ENCODE data around the gene ADAT1.

ADAT1 gene

GRCh38 chr16:75575958-75576357 lies 47.1 kb downstream of the ADAT1 start:
- DNase-seq (ENCODE audit: low read depth), result no peak

DNA sequence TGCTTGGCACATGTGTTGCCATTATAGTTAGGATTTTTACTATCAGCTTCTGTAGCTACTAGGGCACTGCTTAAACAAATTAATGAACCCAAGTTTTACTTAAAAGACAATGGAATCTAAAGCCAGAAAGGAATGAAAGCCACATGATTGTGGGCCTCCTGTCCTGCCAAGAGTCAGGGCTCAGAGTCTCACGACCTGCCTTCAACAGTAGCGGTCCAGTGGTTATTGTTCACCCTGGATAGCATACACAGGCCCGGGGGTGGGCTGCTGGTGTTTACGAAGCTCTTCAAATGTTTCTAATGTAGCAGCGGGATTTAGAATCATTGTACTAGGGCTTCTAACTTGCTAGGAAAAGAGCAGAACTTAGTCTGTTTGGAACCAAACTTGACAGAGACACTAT lies 49.1 kb downstream of the ADAT1 start:
- no peak for DNase-seq (ENCODE audit: low read depth)

DNA sequence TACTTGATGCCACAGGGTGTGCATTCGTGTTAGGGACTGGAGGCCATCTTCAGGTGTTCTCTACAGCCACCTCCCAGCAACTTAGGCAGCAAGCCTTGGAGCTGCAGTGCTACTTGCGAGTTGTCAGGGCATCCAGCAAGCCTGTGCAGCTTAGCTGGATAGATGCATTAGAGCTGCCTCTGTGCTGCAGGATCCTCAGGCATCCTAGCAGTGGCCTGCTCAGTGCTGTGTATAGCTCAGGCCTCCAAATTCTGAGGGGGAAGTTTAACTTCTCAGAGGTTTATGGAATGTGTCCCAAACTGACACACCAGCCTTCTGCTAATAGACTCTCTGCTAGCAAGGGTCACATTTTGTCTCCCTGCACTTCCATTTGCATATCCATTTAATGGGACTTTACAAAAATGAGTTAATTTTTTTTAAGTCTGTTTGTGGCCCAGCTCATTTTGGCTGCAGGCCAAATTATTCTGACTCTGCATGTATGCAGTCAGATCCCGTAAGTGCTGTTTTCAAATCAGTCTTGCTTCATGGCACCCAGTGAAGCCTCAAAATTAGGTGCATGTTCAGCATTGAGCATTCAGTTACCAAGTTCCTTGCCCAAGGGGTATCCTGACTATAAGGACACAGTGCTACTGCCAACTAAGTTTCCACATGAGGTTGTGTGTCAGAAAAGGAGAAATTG lies 50.1 kb downstream of the ADAT1 start:
- DNase-seq (ENCODE audit: low read depth), result no peak

DNA sequence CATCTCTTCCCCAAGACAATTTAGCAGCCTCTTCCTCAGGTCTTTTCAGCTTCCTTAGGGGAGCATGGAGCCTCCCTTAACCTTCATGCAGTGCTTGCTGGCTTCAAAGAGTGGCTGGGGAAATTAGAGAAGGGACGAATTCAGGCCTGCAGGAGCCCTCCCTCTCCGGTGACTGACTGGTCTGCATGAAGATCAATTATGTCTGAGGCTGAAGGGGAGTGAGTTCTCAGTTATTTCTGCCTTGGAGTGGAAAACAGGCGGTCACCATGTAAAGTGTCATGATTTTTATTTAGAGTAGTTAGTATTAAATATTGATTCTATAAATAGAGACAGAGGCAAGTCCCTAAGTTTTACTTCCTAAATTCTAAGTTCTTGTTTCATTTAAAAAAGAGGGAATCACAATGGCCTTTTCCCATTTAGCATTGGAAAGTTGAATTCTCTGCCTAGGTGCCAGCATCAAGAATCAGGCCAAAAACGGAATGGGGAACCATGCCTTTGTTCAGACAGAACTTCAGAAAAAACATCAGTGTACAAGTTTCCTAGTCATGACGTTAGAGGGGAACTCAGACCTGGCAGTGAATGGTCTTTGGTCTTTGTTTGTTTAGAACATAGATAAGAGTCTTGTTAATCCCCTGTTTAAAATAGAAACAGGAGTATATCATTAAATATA lies 52.5 kb downstream of the ADAT1 start:
- DNase-seq (ENCODE audit: low read depth), result no peak

- DNase-seq (ENCODE audit: low read depth), result no peak
These were observed 55.2 kb downstream of the ADAT1 start for GRCh38 chr16:75567911-75568310.

- DNase-seq (ENCODE audit: low read depth), result no peak
These were observed 56.3 kb downstream of the ADAT1 start for GRCh38 chr16:75566758-75567255.

DNA sequence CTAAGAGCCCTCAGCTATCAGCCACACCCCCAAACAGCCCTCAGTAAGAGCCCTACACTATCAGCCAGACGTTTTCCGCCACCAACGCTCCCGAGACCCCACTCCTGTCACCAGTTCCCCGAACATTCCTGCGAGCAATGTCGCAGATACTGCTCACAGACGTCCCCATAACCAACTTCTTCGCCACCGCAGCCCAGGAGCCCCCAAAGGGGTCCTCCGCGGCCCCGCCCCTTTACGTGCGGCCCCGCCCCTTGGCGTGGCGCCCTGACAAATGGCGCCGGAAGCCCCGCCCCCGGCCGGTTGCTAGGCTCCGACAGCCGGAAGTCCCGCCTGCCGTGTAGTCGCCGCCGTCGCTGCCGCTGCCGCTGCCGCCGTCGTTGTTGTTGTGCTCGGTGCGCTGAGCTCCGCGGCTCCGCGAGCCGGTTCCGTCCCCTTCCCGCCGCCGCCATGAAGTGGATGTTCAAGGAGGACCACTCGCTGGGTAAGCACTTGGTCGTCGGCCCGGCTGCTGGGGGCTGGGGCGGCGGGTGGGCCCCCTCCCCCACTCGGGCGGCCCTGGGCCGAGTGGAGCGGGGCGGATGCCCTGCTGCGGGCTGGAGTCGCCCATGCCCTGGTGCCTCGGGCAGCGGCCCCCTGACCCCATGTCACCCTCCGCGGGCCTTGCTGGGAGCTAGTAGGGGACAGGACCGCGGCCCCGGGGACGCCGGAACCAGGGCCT lies 56.9 kb downstream of the ADAT1 start, which contains the start of gene GABARAPL2:
Gene GABARAPL2 (plus strand): TSS at position 340 of the 718 bp plus-strand sequence. CDS start 108 bp downstream, at position 448.
- DNase-seq (ENCODE audit: low read depth), result no peak

DNA sequence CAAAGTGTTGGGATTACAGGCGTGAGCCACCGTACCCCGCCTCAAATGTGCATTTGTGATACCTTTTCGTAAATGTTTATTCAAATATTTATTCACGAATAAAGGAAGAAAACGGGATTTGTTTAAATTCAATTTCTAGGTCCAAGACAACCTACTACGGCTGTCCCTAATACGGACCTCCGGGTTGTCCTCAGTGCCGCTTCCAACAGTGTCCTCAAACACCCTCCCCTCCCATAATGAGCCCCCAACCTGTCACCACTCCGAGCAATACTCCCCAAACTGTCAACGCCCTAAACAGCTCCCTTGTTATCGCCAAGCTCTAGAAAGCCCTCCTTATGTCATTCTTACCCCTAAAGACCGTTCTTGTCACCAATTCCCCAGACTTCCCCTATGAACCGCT lies 57.4 kb downstream of the ADAT1 start:
- no peak for DNase-seq (ENCODE audit: low read depth)

- DNase-seq (ENCODE audit: low read depth), result no peak
These were observed 63.3 kb downstream of the ADAT1 start for GRCh38 chr16:75559564-75560372.

DNA sequence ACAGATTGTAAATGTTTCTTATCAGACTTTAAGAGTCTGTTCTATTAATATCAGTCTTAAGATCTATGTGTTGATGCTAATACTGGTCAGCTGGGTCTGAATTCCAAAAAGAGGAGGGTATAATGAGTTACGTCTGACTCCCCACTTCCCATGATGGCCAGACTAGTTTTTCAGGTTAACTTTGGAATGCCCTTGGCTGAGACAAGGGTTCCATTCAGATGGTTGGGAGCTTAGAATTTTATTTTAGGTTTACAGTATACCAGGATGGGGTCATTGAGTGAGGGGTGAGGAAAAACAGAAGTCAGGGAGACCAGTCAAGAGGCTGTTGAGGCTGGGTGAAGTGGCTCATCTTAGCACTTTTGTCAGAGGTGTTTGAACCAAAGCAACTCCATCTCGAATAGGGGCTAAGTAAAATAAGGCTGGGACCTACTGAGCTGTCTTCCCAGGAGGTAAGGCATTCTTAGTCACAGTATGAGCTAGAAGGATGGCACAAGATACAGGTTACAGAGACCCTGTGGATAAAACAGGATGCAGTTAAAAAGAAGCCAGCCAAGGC lies 64.2 kb downstream of the ADAT1 start:
- no peak for DNase-seq (ENCODE audit: low read depth)

DNA sequence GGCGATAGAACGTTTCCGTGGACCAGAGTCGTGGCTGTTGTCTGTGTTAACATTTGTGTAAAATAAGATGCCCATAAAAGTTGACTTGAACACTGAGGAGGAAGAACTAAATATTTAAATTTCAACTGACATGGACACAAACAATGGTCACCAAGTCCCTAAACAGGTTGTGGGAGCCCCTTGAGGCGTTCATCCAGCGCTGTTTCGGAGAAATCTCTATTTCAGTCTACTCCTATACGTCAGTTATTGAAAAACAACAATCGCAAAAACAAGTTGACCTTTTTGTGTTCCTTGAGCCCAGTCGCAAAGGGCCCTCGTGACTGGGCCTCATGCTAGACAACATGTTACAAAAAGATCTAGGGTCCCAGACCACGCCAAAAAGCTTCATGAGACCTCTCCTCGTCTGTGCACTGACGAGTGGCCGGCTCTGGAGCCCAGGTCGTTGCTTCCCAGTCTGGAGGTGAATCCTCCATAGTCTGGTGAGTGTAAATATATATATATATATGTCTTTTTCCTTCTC lies 66.6 kb downstream of the ADAT1 start:
- no peak for DNase-seq (ENCODE audit: low read depth)

GRCh38 chr16:75555707-75556430 lies 67.2 kb downstream of the ADAT1 start, which contains the start of gene TMEM231:
Gene TMEM231 (minus strand): TSS chr16:75556252. CDS start chr16:75556209, 43 bp downstream.
- DNase-seq (ENCODE audit: low read depth), result peak; percentile 63

- peak; percentile 60 for DNase-seq (ENCODE audit: low read depth)
These were observed 67.8 kb downstream of the ADAT1 start for GRCh38 chr16:75555213-75555706.

DNA sequence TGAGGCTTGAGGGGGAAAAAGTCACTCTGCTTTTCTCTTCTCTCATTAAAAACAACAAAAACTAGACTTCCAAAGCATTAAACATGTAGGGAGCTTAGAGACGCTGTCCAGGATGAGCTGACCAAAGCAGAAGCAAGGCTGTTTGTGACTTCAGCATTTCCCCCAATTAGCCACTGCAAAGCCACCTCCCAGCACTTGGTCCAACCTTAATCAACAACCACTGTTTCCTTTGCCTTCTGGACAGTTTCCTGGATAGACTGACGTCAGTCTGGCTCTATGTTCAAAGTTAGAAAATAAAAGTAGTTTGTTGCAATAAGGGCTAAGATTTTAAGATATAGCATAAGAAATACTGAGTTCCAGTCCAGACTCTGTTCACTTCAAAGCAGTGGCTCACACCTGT lies 70.1 kb downstream of the ADAT1 start:
- DNase-seq (ENCODE audit: low read depth), result no peak

DNA sequence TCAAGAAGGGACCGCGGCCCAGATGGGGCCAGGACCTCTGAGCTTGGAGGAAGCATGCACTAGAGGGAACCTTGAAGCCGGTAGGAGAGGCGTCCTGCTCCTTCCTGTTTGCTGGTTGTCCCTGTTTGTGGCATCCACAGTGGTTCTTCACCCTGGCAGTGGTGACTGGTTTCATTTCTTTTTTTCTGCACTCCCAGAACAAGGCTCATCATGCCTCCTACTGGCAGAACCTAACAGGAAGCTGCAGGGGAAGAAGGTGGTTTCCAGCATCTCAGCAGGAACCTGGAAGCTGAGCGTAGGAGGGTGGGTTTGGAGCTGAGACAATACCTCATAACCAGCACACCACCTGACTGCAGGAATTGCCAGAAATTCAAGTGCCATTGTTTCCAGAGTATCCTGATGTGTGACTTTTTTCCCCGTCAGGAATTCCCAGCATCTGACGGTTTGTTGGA lies 72.8 kb downstream of the ADAT1 start:
- DNase-seq (ENCODE audit: low read depth), result no peak

Measured in GM04503 (cell line).